ENCODE data around the gene CLHC1. TPM values are rescaled to one million over a fixed set of nuclear protein-coding genes. Genes with fewer than 3 reads are reported as not detected.

The CLHC1 gene
- total RNA-seq, 1 experiment from 2014 or later, result 11.1 TPM

- POLR2A ChIA-PET, result interaction anchor here (0.9 kb wide), 1 partner anchor 85 kb away, joined by 3 read pairs; the partner anchor contains the start of gene RTN4
- no peak overlapping the region for H2AFZ ChIP-seq (ENCODE audit: low read depth, low read length, poor library complexity, severe bottlenecking)
- intact Hi-C loops (cut with micrococcal nuclease), result no loop called here
Observed at GRCh38 chr2:55134316-55134706, 97.8 kb downstream of the CLHC1 start.

More at GRCh38 chr2:55134316-55134706, 97.8 kb downstream of the CLHC1 start:
- no peak for TF ChIP-seq EZH2 (IDR thresholded peaks at IDR 0.05)
- TF ChIP-seq POLR2A (IDR thresholded peaks at IDR 0.05; ENCODE audit: borderline replicate concordance, extremely low read depth, insufficient read depth, insufficient read length), result no peak
- no peak for TF ChIP-seq ELF1 (IDR thresholded peaks at IDR 0.05; ENCODE audit: borderline replicate concordance, low read depth)
- TF ChIP-seq CTCF (IDR thresholded peaks at IDR 0.05 in 2 of 3, conservative IDR thresholded peaks at IDR 0.05 in 1 of 3; ENCODE audit: borderline replicate concordance in 1 of 3, insufficient read depth in 1 of 3, low read depth in 2 of 3, low read length in 2 of 3), result no peak
- no peak for TF ChIP-seq CEBPB (IDR thresholded peaks at IDR 0.05; ENCODE audit: low read depth)
- TF ChIP-seq POLR2AphosphoS5 (IDR thresholded peaks at IDR 0.05; ENCODE audit: low read depth, low read length), result no peak
- TF ChIP-seq EGR1 (IDR thresholded peaks at IDR 0.05; ENCODE audit: low read depth), result no peak
- no peak for TF ChIP-seq ZFX (IDR thresholded peaks at IDR 0.05)
- TF ChIP-seq RAD21 (IDR thresholded peaks at IDR 0.05; ENCODE audit: low read depth), result no peak
- no peak for TF ChIP-seq JUND (IDR thresholded peaks at IDR 0.05)
- no peak for ATAC-seq
- no peaks in the 10 kb centered on the region for H4K20me1 ChIP-seq (ENCODE audit: insufficient read depth)
- no peaks in the 10 kb centered on the region for H3K9me2 ChIP-seq (ENCODE audit: insufficient read depth)
- H3K9me3 ChIP-seq (ENCODE audit: control insufficient read depth in 1 of 2, insufficient read depth in 1 of 2, low read depth in 1 of 2, low read length in 2 of 2), result no peaks in the 10 kb centered on the region
- ChIA-PET CTCF (no interaction called here), RAD21 (ENCODE audit: low non-redundant PET in 1 of 2, low total read pairs in 2 of 2, uncharacterized antibody in 2 of 2, unreplicated experiment in 2 of 2) (no interaction called here)
- no peaks in the 10 kb centered on the region for H3K36me3 ChIP-seq (ENCODE audit: control insufficient read depth in 1 of 2, insufficient read depth in 2 of 2, low read length in 2 of 2)
- no peak for DNase-seq (ENCODE audit: low read depth, low spot score)
- BruUV-seq (replicated peaks), result no TSS peak
- H3K4me3 ChIP-seq (replicated peaks in 1 of 2; ENCODE audit: low read depth in 1 of 2, low read length in 2 of 2), result no peak overlapping the region
- no peaks in the 10 kb centered on the region for H3K27me3 ChIP-seq (ENCODE audit: insufficient read depth, low read length)
- H3K79me2 ChIP-seq (ENCODE audit: insufficient read depth, low read length), result no peaks in the 10 kb centered on the region
- H3K9ac ChIP-seq (ENCODE audit: low read length), result no peak overlapping the region
- H3K27ac ChIP-seq (ENCODE audit: low read depth, low read length), result no peak overlapping the region
- no peak overlapping the region for H3K4me2 ChIP-seq (ENCODE audit: low read length)
- H3K4me1 ChIP-seq (ENCODE audit: control insufficient read depth in 1 of 2, insufficient read depth in 2 of 2, low read length in 2 of 2), result no peaks in the 10 kb centered on the region

Measured in HCT116 (cell line).